Measurements from ENCODE around the gene ISX. TPM values are rescaled to one million over a fixed set of nuclear protein-coding genes. Genes with fewer than 3 reads are reported as not detected.
A peak's percentile ranks its signal among the peaks of the same experiment; 100 is the strongest.
"Not testable (repeated sequence)": the region's sequence is repeated elsewhere in the genome, so short reads cannot be mapped to it uniquely, and the experiment has no call there.

Gene ISX
- total and polyA plus RNA-seq, 9 of the 15 experiments (the other 6 are each of a cell fraction or from before 2014, with no cell fraction given), result 0.03 to 0.36 (median 0.07) TPM

- in situ Hi-C loops (cut with MboI), result loop anchor here (10.0 kb wide), 1 partner anchor 188 kb away; no protein-coding TSS in a partner anchor
- WGBS (ENCODE audit: insufficient coverage, low coverage, missing lambda C conversion rate), result 78% methylated on average over 12 of the region's 12 CpGs
- no peaks in the 10 kb centered on the region for H3K9me3 ChIP-seq (replicated peaks; ENCODE audit: control insufficient read depth, insufficient read depth, low read depth, low read length)
These were observed 19.1 kb upstream of the ISX start for GRCh38 chr22:35046744-35047462.

GRCh38 chr22:35050038-35050437 lies 15.9 kb upstream of the ISX start:
- DNase-seq (ENCODE audit: extremely low read depth in 1 of 4, low spot score in 3 of 4); H3K4me3 ChIP-seq; H3K79me2 ChIP-seq (ENCODE audit: control insufficient read depth, insufficient read depth, low read length); BruUV-seq (replicated peaks); H3K4me2 ChIP-seq (ENCODE audit: insufficient read depth, low read length); ATAC-seq; H3K9ac ChIP-seq (ENCODE audit: insufficient read depth in 1 of 2, low read depth in 2 of 2, low read length in 2 of 2); H3K36me3 ChIP-seq (ENCODE audit: control insufficient read depth, insufficient read depth, low read length); H3K4me1 ChIP-seq (replicated peaks in 1 of 2; ENCODE audit: control insufficient read depth in 2 of 2, insufficient read depth in 2 of 2, low read length in 2 of 2); H3K27ac ChIP-seq (ENCODE audit: extremely low read depth, low read depth, low read length); FAIRE-seq; CTCF ChIA-PET (ENCODE audit: low intra/inter-chr PET ratio); H3K9me3 ChIP-seq (replicated peaks; ENCODE audit: control insufficient read depth, insufficient read depth, low read depth, low read length); H3K27me3 ChIP-seq (ENCODE audit: control insufficient read depth in 2 of 2, insufficient read depth in 2 of 2, low read length in 2 of 2); H2AFZ ChIP-seq (ENCODE audit: low read depth, low read length); intact Hi-C loops (cut with micrococcal nuclease); H4K20me1 ChIP-seq (replicated peaks; ENCODE audit: control insufficient read depth, insufficient read depth, low read length); H3K9me1 ChIP-seq (ENCODE audit: control insufficient read depth, insufficient read depth, low read length); in situ Hi-C loops (cut with MboI): not testable (repeated sequence)
- WGBS (ENCODE audit: insufficient coverage, low coverage, missing lambda C conversion rate), result 34% methylated on average over 4 of the region's 4 CpGs
- POLR2A ChIA-PET, result interaction anchor here (1.0 to 1.6 kb wide), 2 partner anchors 12 to 84 kb away, joined by 4 read pairs; no protein-coding TSS in a partner anchor

More at GRCh38 chr22:35046744-35047462, 19.1 kb upstream of the ISX start:
- DNase-seq (ENCODE audit: extremely low read depth in 1 of 4, low spot score in 3 of 4), result no peak
- H3K79me2 ChIP-seq (ENCODE audit: control insufficient read depth, insufficient read depth, low read length), result no peaks in the 10 kb centered on the region
- no peaks in the 10 kb centered on the region for H3K4me1 ChIP-seq (replicated peaks in 1 of 2; ENCODE audit: control insufficient read depth in 2 of 2, insufficient read depth in 2 of 2, low read length in 2 of 2)
- TF ChIP-seq RBM25 (IDR thresholded peaks at IDR 0.05; ENCODE audit: low read depth, low read length, severe bottlenecking) (peak; percentile 95), ZNF76 (CRISPR knock-in tag; IDR thresholded peaks at IDR 0.05; ENCODE audit: borderline replicate concordance) (no peak), THAP12 (CRISPR knock-in tag; IDR thresholded peaks at IDR 0.05) (no peak)
- no TSS peak for BruUV-seq (replicated peaks)
- no peaks in the 10 kb centered on the region; a peak in 1 of 5 replicates for H3K27me3 ChIP-seq (ENCODE audit: control insufficient read depth in 2 of 2, insufficient read depth in 2 of 2, low read length in 2 of 2)
- no peak overlapping the region for H2AFZ ChIP-seq (ENCODE audit: low read depth, low read length)
- POLR2A ChIA-PET, result interaction anchor here (1.2 kb wide), 1 partner anchor 11 kb away, joined by 4 read pairs; no protein-coding TSS in a partner anchor
- CTCF ChIA-PET (ENCODE audit: low intra/inter-chr PET ratio), result no interaction called here
- H3K4me3 ChIP-seq, result no peak overlapping the region
- intact Hi-C loops (cut with micrococcal nuclease), result no loop called here
- H3K9ac ChIP-seq (ENCODE audit: insufficient read depth in 1 of 2, low read depth in 2 of 2, low read length in 2 of 2), result no peak overlapping the region
- H3K27ac ChIP-seq (ENCODE audit: extremely low read depth, low read depth, low read length), result no peak overlapping the region
- H3K9me1 ChIP-seq (ENCODE audit: control insufficient read depth, insufficient read depth, low read length), result no peaks in the 10 kb centered on the region
- FAIRE-seq, result no peak
- no peaks in the 10 kb centered on the region for H4K20me1 ChIP-seq (replicated peaks; ENCODE audit: control insufficient read depth, insufficient read depth, low read length)
- no peak overlapping the region for H3K4me2 ChIP-seq (ENCODE audit: insufficient read depth, low read length)
- ATAC-seq, result no peak
- H3K36me3 ChIP-seq (ENCODE audit: control insufficient read depth, insufficient read depth, low read length), result no peaks in the 10 kb centered on the region
